Smooth muscle cell of the pulmonary artery (primary cell): ENCODE data around the gene POLR2J2. TPM values are rescaled to one million over a fixed set of nuclear protein-coding genes. Genes with fewer than 3 reads are reported as not detected.

Source experiments
- total RNA-seq: library from RNA; depleted of rRNA; stranded (reverse); fragments of >200 nt; gene quantifications from 2 replicates; pipeline ENCODE4 v1.2.3, GENCODE V29; 2014

Gene POLR2J2
- total RNA-seq, result 3.2 and 3.7 TPM in 2 replicates

DNA sequence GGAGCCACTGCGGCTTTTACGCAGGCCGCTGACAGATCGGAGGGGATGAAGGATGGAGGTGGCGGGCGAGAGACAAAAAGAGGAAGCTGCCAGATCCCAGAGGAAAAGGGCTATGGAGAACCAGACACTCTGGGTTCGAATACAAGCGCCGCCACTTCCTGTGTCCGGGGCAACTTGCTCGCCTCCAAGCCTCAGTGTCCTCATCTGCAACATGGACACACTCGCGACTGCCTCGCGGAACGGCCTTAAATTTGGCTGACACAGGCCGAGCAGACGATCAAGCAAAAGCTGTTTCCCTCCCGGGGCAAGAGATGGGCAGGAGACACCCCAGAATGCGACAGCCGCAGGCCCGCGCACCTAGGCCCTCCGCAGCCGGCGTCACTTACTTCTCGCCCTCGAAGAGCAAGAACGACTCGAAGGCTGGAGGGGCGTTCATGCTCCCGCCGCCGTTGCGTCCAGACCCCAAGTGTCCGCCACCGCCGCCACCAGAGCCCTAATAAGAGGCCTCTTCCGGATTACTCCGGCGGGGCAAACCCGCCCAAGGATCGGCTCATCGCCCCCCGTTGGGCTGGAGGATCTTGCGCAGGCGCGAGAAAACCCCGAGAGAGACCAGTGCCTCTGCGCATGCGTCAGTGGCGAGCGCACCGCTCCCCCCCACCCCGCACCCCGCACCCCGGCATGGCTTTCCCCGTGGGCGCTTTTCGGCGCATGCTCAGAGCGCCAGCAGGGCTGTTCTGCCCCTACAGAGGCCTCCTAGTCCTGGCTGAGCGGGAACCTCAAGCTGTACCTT, at the start of gene POLR2J2:
POLR2J2 (minus strand) TSS at position 498 of the 790 bp plus-strand sequence; CDS start at position 436, 62 bp downstream.

DNA sequence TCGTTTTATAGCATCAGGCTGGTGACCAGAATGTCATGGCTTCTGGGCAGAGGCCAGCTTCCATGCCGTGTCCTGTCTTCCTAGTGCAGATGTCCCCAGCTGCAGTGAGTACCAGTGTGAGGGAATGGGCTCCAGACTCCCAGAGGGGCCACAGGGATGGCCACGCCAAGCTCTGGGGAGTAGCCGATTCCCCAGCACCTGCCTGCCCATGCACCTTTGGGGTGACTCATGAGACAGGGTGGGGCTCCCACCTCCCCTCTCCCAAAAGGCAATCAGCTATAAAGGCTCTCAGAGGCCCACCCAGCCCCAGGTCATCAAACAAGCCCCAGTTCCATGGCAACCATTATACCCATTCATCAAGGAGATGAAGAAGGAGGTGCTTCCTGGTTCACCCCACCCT, 21.5 kb downstream of the POLR2J2 start, which contains the start of gene SPDYE2B:
SPDYE2B (plus strand) TSS at position 396 of the 400 bp plus-strand sequence. CDS start 2,030 bp downstream, outside the sequence.

DNA sequence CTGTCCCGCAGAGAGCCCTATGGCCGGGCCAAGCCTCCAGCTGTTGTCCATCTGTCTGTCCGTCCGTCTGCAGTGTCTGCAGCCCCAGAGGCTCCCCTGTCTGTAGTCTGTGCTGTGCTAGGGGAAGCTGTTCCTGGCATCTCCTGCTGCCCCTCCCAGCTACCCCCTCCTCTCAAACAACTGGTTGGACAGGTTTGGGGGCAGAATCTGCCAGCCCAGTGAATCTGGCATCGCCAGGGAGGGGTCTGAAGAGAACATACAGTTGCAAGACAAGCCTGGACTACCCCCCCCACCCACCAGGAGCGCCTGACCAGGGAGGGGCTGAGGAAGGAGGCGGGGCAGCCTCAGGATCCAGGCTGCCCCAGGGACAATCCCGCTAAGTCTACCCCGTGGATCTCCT, 28.8 kb downstream of the POLR2J2 start, which contains the start of gene UPK3BL1:
UPK3BL1 (minus strand) TSS at position 101 of the 400 bp plus-strand sequence; CDS start at position 51, 50 bp downstream.

DNA sequence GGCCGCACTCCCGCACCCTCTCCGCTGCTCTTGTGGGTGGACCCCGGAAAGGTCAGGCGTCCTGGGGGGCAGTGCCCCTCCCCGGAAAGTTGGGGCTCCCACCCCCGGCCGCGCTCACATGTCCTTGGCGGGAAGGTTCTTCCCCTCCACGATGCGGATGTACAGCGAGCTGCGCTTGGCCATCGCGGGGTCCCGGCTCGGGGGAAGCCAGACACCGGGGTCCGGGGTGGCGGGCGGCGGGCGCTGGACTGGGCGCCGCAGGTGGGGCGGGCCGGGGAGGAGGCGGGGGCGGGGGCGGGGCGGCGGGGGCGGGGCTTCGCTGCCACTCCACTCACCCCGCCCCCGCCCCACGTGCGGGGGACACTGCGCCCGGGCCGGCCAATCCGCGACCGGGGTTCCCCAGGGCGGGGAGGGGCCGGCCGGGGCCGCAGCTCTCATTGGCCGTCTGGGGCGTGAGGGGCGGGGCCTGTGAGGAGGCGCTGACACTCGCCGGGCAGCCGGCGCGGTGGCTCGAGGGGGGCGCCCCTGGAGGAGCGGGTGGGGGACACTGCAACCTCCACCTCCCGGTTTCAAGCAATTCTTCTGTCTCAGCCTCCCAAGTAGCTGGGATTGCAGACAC, 54.8 kb downstream of the POLR2J2 start, which contains the start of gene RASA4:
RASA4 (minus strand) TSS at position 250 of the 619 bp plus-strand sequence; CDS start at position 183, 67 bp downstream.

Other genes starting within 250 kb of the POLR2J2 start
- 85.9 and 102 TPM in 2 replicates for gene ORAI2, start 238.1 kb downstream of the POLR2J2 start, total RNA-seq
- gene ALKBH4, start 206.8 kb downstream of the POLR2J2 start, total RNA-seq, result 10.1 and 10.6 TPM in 2 replicates
- gene LRWD1, start 206.7 kb downstream of the POLR2J2 start, total RNA-seq, result 18.8 and 26.1 TPM in 2 replicates
- 16.3 and 22.2 TPM in 2 replicates for gene POLR2J, start 192.7 kb downstream of the POLR2J2 start, total RNA-seq
- gene RASA4B, start 153.9 kb downstream of the POLR2J2 start, total RNA-seq, result 7.7 and 10.0 TPM in 2 replicates
- gene UPK3BL2, start 128.0 kb downstream of the POLR2J2 start, total RNA-seq, result 3.4 and 3.5 TPM in 2 replicates
- not detected in 2 replicates for gene SPDYE2, start 120.4 kb downstream of the POLR2J2 start, total RNA-seq
- 34.6 and 36.8 TPM in 2 replicates for gene POLR2J3, start 99.1 kb downstream of the POLR2J2 start, total RNA-seq
- gene RASA4, start 54.9 kb downstream of the POLR2J2 start, total RNA-seq, result 23.3 and 40.3 TPM in 2 replicates
- gene UPK3BL1, start 28.9 kb downstream of the POLR2J2 start, total RNA-seq, result 9.6 and 14.3 TPM in 2 replicates
- not detected in 2 replicates for gene SPDYE2B, start 21.3 kb downstream of the POLR2J2 start, total RNA-seq
- gene FAM185A, start 77.3 kb upstream of the POLR2J2 start, total RNA-seq, result 7.4 and 9.2 TPM in 2 replicates
- gene LRRC17, start 241.3 kb upstream of the POLR2J2 start, total RNA-seq, result 65.6 and 103 TPM in 2 replicates